Activated CD4-positive, alpha-beta T cell treated with anti-CD3 and anti-CD28 coated beads, Interleukin-2, amount 50 U/mL, for 16 hours (primary cell): ENCODE data around the gene TRPM3.

Experiments
- DNase-seq: peaks from one replicate; pipeline ENCODE4 v3.0.0-alpha.2; 2020

Gene TRPM3

DNA sequence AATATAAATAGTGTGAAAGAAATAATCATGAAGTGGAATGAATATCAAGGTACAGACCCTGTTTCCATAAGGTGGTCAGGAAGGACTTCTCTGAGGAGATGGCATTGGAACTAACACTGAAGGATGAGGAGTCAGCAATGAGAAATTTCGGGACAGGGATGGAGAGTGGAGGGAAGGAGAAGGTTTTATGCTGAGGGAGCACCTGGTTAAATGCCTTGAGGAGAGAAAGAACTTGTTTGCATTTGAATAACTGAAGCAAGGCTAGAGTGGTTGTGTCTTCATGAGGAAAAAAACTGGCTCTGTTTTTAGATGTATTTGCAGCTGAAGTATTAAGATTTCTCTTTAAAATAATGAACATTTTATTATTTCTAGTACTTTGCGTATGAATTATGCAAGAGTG is 180.8 kb downstream of the TRPM3 start:
- no peak for DNase-seq

DNA sequence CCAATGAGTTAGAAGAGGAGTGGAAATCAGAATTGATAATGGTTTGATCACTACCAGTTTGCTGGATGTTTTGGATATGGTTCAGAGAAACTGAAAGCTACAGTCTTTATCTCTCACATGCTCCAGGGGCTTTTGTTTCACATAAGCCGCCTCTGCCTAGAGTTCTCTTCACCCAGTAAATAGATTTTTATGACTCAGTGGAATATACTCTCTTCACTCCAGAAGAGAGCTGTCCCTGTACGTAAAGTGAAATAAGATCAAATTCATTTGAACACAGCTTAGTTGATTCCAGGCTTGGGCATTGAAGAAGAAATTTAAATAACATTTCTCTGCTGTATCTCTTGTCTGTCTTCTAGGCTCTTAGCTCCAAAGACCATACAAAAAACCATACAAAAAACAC is 184.9 kb downstream of the TRPM3 start:
- no peak for DNase-seq

DNA sequence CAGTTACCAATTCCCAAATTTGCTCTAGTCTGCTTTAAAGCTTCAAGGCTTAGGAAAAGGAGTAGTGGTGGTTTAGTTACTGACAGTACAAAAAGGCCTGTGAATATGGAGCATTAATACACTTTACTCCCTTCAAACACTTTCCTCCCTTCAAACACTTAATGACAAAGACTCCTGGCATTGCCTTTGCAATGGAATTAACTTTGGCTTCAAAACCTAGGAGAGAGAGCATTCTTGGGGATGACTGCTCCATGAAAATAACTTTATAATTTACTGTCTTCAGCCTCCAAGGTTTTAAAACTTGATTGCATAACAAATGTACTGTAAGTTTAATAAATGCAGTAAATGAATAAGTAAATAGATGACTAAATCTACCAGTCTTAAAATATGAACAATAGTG is 185.6 kb downstream of the TRPM3 start:
- DNase-seq: no peak

DNA sequence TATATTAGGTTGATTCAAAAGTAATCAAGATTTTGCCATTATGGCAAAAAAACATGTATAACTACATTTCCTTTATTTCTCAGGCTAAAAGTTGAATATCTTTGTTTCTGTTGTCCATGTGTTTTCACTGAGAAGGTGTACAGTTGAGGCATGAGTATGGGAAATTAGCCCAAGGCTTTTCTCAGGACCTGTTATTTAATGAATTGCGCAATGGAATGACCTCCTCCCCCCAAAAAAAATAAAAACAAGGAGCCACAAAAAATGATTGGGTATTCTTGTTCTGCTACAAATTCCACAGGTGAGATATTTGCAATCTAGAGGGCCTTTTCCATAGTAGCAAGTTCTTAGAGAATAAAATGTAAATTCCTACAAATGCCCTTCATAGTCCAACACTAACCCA is 186.8 kb downstream of the TRPM3 start:
- no peak for DNase-seq

DNA sequence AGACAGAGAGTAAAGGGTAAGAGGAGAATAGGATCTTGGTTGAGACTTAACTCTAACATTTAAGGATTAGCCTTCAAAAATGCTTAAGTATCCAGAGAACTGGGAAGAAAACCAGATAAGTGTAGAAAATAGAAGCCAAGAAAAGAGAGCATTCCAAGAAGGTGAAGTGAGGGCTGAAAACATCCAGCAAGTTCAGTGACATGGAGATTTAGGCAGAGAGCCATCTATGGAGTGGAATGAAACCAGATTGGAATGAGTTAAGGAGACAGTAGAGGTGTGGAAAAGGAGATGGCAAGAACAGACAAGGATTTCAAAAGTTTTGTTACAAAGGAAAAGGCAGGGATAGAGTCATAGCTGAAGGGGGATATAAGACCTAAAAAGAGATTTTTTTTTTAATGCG is 188.1 kb downstream of the TRPM3 start:
- no peak for DNase-seq

DNA sequence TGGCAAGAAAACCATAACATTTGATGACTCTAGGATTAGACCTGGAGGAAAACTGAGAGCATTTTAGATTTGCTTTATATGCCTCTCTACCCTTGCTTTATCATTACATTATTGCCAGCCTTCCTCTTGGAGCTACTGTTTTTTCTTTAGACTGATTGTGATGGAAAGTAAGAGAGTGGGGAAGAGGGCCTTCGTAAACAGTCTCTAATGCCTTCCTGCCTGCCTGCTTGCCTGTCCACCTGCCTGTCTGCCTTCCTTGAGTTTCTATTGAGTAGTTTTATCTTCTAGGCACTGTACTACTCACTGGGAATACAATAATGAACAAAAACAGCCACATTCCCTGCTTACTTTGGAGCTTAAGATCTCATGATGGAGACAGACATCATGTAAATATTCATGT is 189.3 kb downstream of the TRPM3 start:
- no peak for DNase-seq

DNA sequence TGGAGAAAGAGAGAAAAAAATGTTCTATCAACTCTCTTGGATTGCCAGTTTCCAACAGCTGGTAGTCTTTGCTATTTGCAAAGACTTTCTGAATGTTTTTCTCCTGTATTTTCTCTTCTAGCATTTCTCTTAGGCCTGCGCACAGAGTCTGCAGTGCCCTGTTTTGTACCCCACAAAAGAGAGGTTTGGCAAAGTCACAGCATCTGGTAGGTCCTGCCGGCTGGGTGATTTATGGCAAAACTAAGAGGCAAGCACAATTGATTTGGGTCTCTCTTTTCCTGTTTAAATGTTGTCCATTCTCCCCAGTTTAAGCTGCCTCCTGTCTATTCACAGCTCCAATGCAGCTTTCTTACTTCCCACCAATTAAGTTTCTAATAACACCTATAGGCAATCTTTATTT is 193.9 kb downstream of the TRPM3 start:
- no peak for DNase-seq

DNA sequence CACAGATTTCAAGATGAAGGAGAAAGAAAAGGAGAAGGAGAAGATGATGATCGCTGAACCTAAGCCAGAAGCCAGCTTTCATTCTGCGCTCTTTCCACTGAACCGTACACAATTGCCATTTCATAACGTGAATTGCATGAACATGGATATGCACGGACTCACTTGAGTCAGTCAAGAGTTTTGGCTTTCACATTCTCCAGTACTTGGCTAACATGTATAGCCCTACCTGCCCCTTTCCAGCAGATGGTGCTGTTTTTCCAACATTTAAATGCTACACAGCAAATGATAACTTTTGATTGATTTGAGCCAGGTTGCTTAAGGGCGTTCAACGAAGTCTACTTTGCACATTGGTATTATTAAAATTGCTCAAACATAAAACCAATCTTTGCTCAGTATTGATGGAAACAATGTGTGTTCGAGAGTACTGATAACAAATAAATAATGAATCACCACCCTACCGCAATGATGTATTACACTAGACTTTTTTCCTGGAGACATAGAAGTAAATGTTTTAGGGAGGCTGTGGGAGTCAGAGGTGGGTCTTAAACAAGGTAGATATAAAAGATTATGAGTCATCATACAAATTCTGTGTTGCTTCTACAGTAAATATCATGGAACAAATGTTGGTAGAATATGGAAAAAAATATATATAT is 196.4 kb downstream of the TRPM3 start:
- peak; percentile 40 for DNase-seq

DNA sequence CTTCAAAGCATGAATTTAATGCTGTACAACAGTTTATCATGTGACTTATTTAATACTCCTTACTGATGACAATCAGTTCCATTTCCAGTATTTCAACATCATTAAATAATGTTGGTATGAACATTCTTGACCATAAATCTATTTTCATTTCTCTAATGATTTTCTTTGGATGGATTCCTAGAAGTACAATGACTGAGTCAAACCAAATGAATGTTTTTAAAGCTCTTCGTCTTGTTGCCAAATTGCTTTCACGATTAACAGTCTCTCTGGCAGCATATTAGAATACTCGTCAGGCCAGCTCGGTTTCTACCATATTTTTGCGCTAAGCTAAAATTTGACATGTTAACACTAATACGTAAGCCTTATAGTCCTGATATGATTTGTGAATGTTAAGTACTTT is 197.0 kb downstream of the TRPM3 start:
- no peak for DNase-seq

DNA sequence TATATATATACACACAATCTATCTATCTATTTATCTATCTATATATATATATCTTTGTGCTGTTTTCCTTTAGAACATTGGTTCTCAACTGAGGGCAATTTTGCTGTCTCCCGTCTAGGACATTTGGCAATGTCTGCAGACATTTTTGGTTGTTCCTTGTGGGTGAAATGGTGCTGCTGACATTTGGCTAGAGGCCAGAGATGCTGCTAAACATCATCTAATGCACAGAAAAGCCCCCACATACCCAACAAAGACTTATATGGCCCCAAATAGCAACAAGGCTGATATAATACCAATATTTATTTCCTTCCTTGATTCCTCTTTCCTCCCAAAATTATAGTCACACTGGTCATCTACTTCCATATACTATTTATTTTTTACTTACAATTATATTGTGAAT is 197.5 kb downstream of the TRPM3 start:
- no peak for DNase-seq

DNA sequence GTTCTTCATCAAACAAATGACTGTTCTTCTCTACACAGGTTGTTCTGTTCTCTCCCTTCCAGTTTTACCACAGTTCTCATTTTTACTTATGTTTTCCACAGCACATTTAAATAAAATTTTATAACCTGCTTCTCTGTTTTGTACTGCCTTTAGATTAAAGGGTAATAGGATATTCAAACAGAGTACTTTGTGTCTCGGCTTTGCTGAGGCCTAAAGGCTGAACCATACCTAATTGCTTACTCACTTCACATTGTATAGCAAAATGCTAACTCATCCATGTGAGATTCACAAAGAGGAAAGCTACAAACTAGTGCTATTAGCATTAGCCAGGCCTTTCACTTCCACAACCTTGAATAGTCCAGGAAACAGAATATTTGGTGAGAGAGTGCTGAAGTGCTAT is 200.3 kb downstream of the TRPM3 start:
- no peak for DNase-seq

DNA sequence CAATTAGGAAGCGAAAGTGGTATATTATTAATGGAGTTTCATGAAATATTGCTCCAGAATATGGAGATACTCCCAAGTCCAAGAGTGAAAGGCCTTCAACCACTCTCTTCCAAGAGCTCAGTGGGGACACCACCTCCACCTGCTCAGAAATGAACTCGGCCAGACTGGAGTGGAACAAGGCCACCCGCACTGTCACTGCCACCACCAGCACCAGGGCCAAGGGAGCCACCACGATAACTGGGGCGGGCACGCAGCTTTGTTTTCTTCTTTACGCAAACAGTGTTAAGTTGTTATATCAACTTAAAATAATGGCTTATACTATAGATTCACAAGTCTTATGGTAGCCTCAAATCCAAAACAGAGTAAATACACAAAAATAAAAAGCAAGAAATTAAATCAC is 204.1 kb downstream of the TRPM3 start:
- no peak for DNase-seq

DNA sequence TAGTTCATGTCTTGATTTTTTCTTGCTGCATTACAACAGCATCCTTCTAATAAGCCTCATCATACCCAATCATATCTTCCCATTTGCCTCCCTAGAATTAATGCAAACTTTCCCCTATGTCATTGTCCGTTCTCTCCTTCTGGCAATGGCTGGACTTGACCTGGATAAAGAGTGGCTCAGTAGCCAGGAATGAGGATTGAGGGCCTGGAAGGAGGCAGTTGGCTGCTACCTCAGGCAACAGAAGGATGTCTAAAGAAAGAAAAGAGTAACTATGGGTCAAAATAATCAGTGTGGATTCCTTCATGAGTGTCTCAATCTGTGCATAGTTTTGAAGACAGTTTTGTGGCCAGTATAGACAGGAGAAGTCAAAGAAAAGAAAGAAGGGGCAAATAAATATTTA is 209.6 kb downstream of the TRPM3 start:
- DNase-seq: no peak

DNA sequence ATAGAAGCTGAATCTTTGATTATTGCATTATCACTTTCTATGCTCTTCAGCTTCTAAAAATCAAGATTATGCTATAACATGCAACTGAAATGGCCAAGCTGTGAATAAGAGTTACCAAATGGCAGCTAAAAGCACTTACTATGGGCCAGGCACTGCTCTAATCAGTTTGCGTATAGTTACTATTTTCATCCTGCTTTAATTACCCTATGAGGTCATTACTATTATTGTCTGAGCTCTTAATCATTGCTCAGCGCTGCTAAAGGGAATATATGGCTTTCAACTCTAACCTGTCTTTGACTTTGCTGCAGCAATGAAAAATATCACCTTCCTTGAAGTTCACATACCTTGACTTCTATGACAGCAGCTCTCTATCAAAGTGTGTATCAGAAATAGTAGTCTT is 210.8 kb downstream of the TRPM3 start:
- no peak for DNase-seq

DNA sequence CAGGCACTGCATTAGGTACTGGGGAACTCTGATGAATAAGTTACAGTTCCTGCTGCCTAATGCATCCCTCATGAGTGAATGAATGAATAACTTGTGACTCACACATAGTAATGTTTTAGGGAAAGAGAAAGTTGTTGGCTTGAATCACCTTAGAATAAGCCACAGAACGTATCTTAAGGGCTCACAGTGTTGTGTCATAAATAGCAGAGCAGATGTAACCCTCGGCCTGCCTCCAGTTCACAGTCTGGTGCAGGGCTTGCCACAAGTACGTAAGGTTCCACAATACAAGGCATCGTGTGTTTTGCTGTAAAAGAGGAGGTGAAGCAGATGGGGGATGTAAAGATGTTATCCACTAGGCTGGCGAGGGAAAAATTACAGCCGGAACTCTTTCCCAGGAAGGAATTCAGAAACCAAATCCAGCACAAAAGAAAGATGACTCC is 218.7 kb downstream of the TRPM3 start:
- DNase-seq: no peak

DNA sequence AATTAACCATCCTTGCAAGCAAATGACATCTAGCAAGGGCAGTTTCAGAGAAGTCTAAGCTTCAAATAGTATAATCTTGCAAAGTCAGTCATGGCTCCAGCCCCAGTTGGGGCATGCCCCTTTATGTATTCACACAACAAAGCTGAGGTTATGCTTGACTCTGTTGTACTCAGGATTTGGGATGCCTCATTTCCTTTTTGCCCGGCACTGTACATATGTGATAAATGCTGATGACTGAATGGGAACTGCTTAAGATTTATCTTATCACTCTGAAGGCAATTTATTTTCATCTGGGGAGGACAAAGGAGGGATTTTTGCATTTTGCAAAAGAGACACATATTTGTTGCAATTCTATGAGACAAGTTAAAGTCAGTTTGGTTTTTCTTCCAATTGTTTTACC is 219.2 kb downstream of the TRPM3 start:
- no peak for DNase-seq

DNA sequence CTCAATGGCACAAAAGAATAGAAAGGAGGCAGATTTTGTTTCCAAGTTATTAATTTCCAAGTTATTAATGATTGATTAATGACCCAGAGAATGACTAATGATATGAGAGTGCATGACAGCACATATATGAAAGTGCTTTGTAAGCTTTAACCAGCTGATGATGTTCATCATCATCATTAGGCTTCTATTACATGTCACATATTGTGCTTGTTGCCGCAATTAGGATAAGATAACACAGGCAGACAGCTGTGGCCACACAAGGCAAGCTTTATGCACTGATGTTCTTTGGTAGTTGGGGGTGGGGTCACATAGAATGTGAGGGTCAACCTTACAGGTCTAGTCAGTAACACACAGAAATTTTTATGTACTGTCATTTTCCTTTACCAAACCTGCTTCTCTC is 219.7 kb downstream of the TRPM3 start:
- no peak for DNase-seq

DNA sequence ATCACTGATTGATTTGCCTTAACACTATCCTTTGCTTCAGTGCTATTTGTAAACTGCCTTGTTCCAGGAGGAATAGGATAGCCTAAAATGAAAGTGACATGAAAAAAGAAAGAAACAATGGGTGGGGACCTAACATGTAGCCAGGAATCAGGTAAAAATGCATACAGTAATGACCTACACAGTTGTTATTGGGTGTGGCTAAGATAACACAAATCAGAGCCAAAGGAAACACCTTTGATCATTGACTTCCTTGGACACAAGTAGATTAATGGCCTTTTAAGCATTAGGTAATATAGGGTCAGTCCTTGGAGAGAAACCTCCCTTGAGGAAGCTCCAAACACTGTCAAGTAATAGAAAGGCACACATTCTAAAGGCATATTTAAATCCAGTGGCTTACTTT is 220.4 kb downstream of the TRPM3 start:
- DNase-seq: no peak

DNA sequence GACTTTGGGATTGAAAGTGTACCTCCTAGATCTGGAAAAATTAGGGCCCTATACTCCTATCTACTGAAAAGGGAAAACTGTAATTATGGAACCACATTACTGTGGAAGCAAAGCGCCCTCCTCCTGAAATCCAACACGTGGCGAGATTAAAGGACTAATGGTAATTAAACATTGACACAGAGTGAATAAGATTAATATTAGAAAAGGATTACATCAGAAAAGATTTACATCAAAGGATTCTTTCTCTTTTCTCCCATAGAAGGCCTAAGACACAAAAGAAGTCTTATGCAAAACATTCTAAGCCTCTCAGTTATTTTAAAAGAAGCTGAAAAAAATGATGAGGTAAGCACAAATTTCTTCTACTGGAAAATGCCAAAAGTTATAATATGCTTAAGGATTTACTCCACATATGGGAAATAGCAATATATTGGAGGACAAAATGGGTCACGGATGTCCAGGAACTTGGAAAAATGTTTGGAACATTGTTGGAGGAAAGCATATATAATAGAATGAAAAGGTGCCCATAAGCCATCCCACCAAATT is 227.8 kb downstream of the TRPM3 start:
- DNase-seq: no peak

DNA sequence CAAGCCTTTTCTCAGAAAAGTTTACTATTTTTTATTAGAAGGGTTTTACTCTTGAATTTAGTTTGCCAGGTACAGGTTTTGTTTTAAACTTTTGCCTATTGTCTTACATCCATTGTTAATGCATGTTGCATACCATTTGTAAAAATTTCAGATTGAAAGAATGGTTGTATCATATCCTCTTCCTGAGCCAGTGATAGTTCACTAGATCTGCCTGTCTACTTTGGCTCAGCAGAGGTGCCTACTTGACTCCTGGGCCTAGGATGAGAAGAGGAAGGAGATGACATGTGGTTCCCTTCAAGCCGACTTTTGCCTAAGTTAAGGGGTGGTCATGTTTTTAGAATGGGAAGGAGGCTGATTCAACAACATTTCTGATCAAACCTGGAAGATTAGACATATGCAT is 232.9 kb downstream of the TRPM3 start:
- no peak for DNase-seq

DNA sequence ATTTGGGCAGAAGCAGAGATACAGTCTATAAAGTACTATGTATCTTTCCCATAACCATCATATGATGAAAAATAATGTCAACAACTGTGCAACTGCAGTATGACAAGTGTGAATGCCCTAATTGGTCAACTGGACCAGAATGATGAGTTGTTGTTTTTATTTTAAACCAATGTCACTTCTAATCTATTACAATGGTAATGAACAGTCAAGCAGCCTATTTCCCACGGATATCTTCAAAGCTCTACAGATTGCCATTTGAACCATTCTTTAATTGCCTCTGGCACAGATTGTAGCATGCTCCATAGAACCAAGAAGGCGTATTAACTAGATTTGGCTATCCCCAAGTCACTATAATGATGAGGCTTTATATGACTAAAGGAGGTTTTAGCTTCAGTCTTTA is 233.6 kb downstream of the TRPM3 start:
- DNase-seq: no peak

DNA sequence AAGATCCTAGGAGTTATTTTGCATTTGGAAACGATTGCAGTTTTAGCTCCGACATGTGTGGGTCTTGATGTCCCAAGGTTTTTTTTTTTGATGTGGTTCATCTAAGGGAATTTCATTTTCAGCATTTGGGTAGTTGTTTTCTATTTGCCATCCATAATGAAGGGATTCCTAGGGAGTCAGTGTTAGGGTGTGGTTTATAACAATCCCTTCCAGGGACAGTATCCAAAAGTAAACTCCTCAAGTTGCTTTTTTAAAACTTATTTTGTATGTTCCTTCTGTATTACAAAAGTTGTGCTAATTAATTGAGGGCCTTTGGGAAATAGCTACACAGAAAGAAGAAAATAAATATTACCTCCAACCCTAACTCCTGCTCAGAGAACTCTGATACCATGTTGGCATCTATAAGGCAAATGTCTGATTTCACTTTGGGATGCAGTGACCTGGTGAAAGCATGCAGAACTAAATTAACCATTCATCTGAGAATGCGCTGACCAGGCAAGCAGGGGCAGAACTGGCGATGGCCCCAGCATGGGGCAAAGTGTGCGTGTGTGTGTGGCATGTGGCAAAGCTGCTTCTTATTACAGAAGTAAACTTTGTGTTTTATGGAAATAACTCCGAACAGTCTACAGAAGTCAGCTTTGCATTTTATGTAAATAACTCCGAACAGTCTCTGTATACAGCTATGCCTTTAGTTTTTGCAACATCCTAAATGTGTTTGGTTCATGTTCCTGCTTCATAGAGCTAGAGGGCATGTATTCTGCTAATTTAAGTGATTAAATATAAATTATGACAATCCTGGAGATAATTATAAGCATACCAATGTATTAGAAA is 237.2 kb downstream of the TRPM3 start:
- no peak for DNase-seq

DNA sequence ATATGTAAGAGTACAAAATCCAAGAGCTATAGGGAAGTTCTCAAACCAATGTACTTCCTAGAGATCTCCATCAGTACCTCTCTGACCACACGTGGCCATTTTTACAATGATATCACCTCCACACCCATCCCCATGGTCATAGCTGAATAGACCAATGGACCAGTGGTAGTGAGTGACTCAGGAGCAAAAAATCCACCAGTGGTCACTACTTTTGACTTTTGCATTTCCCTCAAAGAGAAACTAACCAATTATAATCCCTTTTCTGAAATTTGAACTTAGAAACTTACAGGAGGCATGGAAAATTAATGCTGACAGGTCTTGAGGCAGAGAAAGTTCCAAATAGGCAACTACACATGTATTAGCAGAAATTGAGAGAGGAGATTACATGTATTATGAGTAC is 238.4 kb downstream of the TRPM3 start:
- DNase-seq: no peak

DNA sequence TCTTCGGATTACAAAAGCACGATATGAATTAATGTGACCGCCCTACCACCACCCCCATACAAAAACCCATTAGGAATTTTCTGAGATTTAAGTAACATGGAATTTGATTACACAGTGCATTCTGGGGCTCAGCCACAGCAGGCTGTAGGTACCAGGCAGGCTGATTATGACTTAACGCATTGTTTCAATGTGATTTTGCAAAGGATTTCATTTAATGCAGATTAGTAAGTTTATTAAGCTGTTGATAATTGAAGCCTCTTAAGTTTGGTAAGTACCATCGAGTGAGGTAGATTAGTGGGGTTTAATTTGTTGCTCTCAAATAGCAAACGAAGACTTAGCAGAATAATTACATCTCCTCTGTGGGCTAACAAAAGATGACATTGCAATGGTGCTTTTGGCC is 240.1 kb downstream of the TRPM3 start:
- DNase-seq: no peak

DNA sequence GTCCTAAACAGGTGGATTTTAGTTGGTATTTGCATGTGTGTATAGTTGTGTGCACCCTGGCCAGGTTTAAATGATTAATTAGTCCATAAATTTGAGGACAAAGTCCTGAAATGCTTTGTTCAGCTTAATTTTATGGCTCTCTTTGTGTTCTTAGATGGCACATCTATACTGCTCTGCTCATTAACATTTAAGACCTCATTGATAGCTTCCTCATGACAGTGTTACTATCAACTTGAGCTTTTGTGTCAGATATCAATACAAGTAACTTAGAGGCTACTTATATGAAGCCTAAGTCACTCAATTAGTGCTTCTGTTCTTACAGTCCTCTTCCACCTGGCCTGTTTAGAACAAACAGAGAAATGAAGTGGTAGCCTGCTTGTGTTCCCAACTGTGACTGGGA is 240.9 kb downstream of the TRPM3 start:
- no peak for DNase-seq
